HG03571 (cell line): ENCODE measurements around the gene PPP6R2.

ENCODE experiments used
- ATAC-seq: cut with Tn5 transposase; IDR thresholded peaks from one replicate; pipeline ENCODE4 v1.9.1; 2021; ENCODE audit not compliant: unreplicated experiment

PPP6R2 gene

DNA sequence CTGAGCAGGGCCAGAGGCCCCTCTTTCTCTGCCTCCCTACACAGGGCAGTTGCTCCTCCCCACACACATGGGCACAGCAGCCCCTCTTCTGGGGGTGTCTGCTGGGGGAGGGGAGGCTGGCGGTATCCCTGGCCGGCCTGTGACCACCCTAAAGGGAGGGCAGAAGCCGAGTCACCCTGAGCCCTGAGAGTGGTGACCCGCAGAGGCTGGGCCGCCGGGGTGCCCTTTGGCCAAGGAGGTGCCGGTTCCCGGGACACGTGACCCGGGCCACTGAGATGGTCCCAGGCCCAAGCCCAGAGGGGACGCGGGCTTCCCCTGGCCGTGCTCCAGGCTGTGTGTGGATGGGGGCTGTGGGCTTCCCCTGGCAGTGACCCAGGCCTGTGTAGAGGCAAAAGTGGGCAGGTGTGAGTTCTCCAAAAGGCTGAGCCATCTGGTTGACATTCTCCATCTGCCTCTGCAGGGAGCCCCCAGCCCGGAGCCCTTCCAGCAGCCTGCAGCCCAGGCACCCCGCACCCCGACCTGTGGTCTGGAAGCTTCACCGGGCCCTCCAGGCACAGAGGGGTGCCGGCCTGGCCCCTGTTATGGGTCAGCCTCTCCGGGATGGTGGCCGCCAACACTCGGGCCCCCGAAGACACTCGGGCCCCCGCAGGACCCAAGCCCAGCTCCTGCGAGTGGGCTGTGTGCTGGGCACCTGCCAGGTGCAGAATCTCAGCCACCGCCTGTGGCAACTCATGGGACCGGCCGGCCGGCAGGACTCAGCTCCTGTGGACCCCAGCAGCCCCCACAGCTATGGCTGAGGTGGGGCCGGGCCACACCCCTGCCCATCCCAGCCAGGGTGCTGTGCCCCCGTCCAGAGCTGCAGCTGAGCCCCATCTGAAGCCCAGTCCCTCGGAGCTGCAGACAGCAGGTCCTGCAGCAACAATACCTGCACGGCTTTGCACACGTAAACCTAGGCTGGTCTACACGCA lies 139.3 kb downstream of the PPP6R2 start:
- ATAC-seq, result no peak

DNA sequence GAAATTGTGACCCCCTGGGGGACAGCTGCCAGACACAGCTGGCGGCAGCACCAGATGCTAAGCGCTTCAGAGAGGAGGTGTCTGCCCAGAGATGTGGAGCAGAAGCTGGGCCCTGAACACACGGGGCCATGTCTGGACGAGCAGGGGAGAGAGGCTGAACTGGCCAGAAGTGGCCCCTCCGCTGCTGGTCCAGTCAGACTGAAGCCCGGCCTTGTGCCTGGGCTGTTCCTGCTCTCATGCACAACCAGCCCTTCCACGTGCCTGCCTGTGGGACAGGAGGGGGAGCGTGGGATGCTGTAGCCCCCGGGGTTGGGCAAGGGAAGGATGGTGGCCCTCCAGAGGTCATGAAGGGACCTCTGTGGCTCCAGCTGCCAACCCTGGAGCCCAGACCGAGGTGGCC lies 140.0 kb downstream of the PPP6R2 start:
- ATAC-seq, result no peak

DNA sequence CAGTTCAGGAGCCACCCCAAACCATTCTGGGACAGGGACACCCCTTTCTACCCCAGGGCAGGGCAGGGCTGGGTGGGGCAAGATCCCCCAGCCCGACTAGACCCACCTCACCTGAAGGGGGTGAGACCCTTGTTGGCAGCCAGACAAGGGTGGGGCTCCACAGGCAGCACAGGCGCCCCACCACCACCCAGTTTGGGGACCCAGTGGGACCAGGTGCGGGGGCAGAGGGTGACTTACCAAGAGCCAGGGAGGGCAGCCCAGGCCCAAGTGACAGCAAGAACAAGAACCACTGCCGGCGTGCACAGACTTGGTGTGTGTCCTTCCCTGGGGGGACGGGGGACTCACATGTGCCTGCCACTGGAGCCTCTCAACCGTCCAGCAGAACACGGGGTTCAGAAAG lies 140.4 kb downstream of the PPP6R2 start:
- ATAC-seq, result no peak

DNA sequence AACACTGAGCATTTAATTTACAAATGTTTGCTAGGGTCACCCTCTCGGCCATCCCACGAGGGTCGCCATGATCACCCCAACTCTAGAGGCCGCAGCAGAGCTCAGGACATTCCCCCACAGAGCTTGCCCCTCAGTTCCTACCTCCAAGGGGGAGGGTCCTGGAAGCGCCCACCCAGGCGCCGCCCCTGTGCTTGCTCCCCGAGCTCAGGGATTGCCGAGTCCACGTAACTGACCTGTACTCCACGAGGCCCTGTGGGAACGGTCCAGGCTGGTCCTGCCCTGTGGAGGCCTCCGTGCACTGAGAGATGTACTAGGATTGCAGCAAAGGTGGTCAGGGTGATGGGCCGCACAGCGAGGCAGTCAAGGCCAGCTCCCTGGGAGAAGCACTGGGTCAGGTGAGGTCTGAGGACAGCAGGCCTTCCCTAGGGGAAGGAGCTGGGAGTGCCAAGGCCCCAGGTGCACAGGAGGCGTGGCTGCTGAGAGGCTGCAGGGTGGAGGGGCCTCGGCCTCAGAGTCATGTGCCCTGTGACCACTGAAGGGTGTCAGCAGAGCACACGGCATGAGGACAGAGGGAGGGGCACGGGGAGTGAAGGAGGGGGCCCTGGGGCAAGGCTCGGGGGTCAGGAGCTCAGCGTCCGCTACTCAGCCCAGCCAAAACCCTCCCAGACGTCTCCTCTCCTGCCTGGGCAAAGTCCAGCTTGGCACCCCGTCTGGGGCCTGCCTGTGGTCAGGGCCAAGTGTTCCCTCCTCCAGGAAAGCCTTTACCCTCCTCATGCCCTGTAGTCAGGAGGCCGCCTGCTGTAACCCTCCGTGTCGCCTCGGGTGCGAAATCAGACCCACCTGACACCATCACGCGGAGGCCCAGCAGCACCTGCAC lies 141.1 kb downstream of the PPP6R2 start:
- no peak for ATAC-seq

DNA sequence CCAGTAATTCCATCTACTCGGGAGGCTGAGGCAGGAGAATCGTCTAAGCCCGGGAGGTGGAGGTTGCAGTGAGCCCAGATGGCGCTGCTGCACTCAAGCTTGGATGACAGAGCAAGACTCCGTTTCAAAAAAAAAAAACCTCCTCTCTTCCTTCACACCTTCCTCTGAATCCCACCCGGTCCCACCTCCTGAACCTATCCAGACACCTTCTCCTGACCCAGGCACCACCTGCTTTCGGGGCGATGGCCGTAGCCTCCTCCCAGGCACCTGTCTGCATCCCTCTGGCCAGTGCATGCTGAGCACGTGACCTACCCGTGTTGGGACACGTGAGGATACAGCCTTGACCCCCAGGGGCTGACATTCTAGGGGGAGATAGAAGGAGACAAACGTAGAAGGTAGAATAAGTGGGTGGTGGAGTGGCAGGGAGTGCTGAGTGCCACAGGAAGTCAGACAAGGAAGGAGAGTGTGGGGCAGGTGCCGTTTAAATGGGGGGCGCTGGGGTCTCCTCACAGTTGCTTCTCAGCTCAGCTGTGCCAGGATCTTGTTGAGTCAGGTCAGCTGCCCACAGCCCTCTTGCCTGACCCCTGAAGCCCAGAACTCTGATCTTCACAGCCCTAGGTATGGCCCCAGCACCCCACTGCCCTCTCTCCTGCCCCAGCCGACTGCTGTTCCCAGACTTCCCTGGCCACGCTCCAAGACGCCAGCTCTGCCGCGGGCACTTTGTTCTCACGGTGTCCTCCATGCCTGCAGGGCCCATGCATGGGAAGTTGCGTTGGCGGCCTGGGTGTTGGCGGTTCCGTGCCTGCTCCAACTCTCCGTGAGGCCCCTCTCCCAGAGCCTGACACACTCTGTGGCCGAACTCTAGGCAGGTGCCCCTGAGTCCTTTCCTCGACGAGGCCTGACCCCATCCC lies 142.3 kb downstream of the PPP6R2 start:
- ATAC-seq, result no peak

DNA sequence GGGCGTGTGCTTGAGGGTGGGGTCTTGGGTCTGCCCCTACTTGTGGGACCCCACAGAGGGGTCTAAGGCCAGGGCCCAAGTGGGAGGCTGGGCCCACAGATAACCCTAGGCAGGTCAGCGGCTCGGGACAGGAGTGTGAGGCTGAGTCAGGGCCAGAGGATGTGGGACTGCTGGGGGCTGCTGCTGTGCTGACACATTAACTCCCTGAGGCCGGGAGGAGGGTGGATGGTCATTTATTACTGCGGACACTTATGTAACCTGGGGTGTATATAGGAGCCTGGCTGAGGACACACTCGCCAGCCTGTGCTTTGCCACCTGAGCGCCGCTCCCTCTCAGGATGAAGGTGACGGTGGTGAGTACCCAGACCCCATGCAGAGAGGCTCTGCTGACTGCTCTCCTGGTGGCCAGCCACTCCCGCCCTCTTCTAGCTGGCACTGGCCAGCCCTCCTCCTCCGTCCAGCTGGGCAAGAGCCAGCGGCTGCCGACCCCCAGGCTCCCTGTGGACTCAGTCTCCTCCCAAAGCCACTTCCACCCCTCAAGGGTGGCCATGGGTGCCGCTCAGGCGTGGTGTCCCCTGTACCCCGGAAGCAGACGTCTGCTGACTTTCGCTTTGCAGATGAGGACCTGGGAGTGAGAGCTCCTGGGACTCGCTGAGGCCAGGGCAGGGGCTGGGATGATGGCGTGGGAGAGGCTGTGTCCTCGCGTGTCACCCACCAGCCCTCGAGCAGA lies 143.6 kb downstream of the PPP6R2 start, which contains the start of gene MIOX:
MIOX (plus strand) TSS at position 299 of the 729 bp plus-strand sequence; CDS start at position 338, 39 bp downstream.
- ATAC-seq, result no peak

DNA sequence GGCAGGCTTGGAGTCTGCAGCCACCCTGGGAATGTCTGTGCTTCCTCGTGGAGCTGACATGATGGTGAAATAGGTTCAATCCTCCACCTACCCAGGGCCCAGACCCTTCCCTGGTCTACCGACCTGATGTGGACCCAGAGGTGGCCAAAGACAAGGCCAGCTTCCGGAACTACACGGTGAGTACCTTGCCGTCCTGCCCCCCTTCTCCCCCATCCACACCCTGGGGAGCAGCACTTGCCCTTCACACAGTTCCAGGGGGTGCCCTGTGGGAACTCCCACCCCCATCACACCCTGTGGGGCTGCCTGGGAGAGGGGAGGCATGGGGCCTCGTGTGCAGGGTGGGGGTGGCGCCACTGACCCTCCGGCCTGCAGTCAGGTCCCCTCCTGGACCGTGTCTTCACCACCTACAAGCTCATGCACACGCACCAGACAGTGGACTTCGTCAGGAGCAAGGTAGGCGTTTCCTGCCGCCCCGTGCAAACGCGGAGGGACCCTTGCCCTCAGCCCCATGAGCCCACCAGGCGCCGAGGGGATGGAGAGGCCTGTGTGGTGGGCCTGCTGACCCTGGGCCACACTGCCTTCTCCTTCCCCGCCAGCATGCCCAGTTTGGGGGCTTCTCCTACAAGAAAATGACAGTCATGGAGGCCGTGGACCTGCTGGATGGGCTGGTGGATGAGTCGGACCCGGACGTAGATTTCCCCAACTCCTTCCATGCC lies 144.3 kb downstream of the PPP6R2 start:
- ATAC-seq, result no peak

DNA sequence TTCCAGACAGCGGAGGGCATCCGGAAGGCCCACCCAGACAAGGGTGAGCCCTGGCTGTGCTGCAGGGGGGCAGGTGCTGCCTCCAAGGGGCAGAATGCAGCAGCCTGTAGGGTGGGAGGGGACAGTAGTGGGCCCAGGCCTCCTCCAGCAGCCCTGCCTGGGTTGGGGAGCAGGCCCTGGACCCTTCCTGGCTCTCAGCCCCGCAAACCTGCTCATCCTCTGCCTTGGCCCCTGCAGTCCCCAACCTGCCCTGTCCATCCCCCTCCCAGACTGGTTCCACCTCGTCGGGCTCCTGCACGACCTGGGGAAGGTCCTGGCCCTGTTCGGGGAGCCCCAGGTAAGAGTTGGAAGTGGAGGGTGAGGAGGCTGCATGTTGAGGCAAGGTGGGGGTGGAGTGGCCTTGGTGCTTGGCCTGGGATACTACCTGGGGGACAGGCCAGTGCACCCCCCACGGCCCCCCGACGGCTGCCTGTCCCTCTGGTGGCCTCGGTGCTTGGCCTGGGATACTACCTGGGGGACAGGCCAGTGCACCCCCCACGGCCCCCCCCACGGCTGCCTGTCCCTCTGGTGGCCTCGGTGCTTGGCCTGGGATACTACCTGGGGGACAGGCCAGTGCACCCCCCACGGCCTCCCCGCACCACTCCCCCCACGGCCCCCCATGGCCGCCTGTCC lies 145.0 kb downstream of the PPP6R2 start:
- no peak for ATAC-seq

DNA sequence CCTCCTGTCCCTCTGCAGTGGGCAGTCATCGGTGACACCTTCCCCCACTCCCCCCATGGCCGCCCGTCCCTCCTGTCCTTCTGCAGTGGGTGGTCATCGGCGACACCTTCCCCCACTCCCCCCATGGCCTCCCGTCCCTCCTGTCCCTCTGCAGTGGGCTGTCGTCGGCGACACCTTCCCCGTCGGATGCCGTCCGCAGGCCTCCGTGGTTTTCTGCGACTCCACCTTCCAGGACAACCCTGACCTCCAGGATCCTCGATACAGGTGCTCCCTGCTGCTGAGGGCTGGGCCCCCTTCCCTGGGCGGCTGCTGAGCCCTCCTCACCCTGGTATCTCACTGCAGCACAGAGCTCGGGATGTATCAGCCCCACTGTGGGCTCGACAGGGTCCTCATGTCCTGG lies 145.8 kb downstream of the PPP6R2 start:
- ATAC-seq, result no peak

DNA sequence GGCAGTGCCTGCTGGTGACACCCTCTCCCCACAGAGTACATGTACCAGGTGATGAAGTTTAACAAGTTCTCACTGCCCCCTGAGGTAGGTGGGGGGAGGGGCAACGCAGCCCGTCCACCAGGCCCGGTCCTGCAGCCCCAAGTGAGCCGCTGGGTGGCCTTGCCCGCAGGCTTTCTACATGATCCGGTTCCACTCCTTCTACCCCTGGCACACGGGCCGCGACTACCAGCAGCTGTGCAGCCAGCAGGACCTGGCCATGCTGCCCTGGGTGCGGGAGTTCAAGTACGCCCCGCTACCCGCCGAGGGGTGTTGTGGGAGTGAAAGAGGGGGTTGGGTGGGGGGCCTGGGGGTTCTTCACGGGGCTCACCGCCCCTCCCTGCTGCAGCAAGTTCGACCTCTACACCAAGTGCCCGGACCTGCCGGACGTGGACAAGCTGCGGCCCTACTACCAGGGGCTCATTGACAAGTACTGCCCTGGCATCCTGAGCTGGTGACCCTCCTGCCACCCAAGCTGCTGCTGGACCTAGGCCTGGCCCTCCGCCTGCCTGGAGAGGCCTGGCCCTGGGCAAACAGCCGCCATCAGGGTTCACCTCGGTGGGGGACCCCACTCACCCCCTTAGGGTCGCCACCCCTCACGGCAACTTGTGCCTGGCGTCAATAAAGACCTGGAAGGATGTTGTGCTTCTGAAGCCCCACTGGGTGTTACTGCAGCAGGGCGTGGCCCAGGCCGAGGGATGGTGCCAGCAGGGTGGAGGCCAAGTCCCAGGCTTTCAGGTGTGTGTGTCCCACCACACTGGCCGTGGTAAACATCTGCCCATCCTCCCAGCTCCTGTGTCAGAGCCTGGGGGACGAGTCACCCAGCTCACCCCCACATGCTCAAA lies 146.5 kb downstream of the PPP6R2 start:
- ATAC-seq, result no peak

DNA sequence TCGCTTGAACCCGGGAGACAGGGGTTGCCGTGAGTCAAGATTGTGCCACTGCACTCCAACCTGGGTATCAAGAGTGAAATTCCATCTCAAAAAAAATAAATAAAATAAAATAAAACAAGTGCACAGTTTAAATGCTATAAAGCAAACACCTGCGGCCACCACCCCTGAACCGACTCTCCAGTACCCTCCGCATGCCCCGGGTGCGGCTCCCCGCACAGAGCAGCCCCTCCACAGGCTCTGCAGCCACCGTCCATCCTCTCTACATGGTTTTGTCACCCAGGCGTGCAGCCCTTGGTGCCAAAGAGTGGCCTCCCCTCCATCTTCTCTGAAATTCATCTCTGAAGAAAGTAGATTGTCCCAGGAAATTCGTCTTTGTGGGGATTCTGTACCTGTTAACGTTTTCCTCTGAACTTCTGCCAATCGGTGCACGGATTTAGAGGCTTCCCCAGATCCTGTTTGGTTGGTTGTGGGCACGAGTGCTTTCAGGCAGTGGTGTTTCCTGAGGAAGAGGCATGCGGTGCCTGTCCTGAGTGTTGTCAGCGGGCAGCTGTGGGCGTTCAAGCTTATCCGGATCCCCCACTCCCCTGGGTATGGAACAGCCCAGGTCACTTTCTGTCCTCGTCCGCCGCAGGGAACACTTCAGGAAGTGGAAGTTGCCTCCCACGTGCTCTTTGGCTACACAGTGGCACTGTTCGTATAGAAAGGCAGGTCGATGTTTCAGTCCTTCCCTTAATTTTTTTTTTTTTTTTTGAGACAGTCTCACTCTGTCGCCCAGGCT lies 147.6 kb downstream of the PPP6R2 start:
- no peak for ATAC-seq
